GM23338 (cell line): Measurements from ENCODE around the gene CCDC69. TPM values are rescaled to one million over a fixed set of nuclear protein-coding genes. Genes with fewer than 3 reads are reported as not detected.

Experiments
- ATAC-seq: fragments of 200-7000 bp; cut with Tn5 transposase; 3 replicates; pipeline ENCODE4 v1.9.1; 2020
- DNase-seq: peaks from one replicate; pipeline ENCODE4 v3.0.0-alpha.2; 2015; ENCODE audit warnings: low spot score
- H2AFZ ChIP-seq: fragments of 200-600 bp; sonication (generic); 2 replicates; pipeline ENCODE4 v1.8.0; 2016; ENCODE audit warnings: antibody characterized with exemption, mild to moderate bottlenecking, moderate library complexity
- H3F3A ChIP-seq: fragments of 200-600 bp; sonication (generic); replicated peaks from 2 replicates; pipeline ENCODE4 v1.8.0; 2017; ENCODE audit warnings: antibody characterized with exemption, mixed run types, low read depth
- H3K27ac ChIP-seq: fragments of 200-600 bp; sonication (generic); 2 replicates; pipeline ENCODE4 v1.6.1; 2016; ENCODE audit warnings: low read depth
- H3K27me3 ChIP-seq: fragments of 200-600 bp; sonication (generic); 2 replicates; pipeline ENCODE4 v1.8.0; 2016; ENCODE audit warnings: mild to moderate bottlenecking, mixed run types, moderate library complexity; ENCODE audit not compliant: insufficient read depth
- H3K36me3 ChIP-seq: fragments of 200-600 bp; sonication (generic); 2 replicates; pipeline ENCODE4 v1.8.0; 2016; ENCODE audit warnings: mild to moderate bottlenecking; ENCODE audit not compliant: insufficient read depth
- H3K4me1 ChIP-seq: fragments of 200-600 bp; sonication (generic); 2 replicates; pipeline ENCODE4 v1.8.0; 2016; ENCODE audit warnings: mild to moderate bottlenecking, moderate library complexity; ENCODE audit not compliant: insufficient read depth
- H3K4me2 ChIP-seq: fragments of 200-600 bp; sonication (generic); 2 replicates; pipeline ENCODE4 v1.7.1; 2017; ENCODE audit warnings: mixed run types
- H3K4me3 ChIP-seq: fragments of 200-600 bp; sonication (generic); 2 replicates; pipeline ENCODE4 v1.6.1; 2016; ENCODE audit warnings: mixed run types
- H3K79me2 ChIP-seq: fragments of 200-600 bp; sonication (generic); replicated peaks from 2 replicates; pipeline ENCODE4 v1.8.0; 2017; ENCODE audit warnings: mild to moderate bottlenecking; ENCODE audit not compliant: insufficient read depth
- H3K9me2 ChIP-seq: fragments of 200-600 bp; sonication (generic); 2 replicates; pipeline ENCODE4 v1.8.0; 2017; ENCODE audit not compliant: insufficient read depth
- H4K20me1 ChIP-seq: fragments of 200-600 bp; sonication (generic); replicated peaks from 2 replicates; pipeline ENCODE4 v1.8.0; 2017; ENCODE audit warnings: mild to moderate bottlenecking; ENCODE audit not compliant: insufficient read depth
- H3K27ac Mint-ChIP-seq: 2 replicates; pipeline ENCODE4 v1.8.0; 2020; ENCODE audit warnings: inconsistent platforms, mild to moderate bottlenecking, moderate library complexity, mixed read lengths
- H3K27me3 Mint-ChIP-seq: 3 replicates; pipeline ENCODE4 v1.8.0; 2022; ENCODE audit warnings: low read depth, mild to moderate bottlenecking, moderate library complexity, mixed read lengths, inconsistent platforms; ENCODE audit not compliant: insufficient read depth, poor library complexity
- H3K36me3 Mint-ChIP-seq: 3 replicates; pipeline ENCODE4 v1.8.0; 2021; ENCODE audit warnings: low read depth, mild to moderate bottlenecking, inconsistent platforms, moderate library complexity, mixed read lengths
- H3K4me1 Mint-ChIP-seq: 3 replicates; pipeline ENCODE4 v1.8.0; 2020; ENCODE audit warnings: mild to moderate bottlenecking, inconsistent platforms, mixed read lengths
- H3K4me3 Mint-ChIP-seq: 3 replicates; pipeline ENCODE4 v1.8.0; 2021; ENCODE audit warnings: moderate library complexity, mild to moderate bottlenecking, inconsistent platforms, mixed read lengths
- H3K9me3 Mint-ChIP-seq: 3 replicates; pipeline ENCODE4 v1.8.0; 2020; ENCODE audit warnings: moderate library complexity, mild to moderate bottlenecking, inconsistent platforms, mixed read lengths
- CREB1 ChIP-seq: fragments of 250-450 bp; sonication (Bioruptor Pico); IDR thresholded peaks from 2 replicates; pipeline ENCODE4 v1.5.0; 2020; ENCODE audit warnings: low read depth, mild to moderate bottlenecking, moderate library complexity
- EZH2 ChIP-seq: fragments of 200-600 bp; sonication (generic); IDR thresholded peaks from one replicate; pipeline ENCODE4 v1.8.0; 2017; ENCODE audit warnings: antibody characterized with exemption, mild to moderate bottlenecking, low read depth; ENCODE audit not compliant: unreplicated experiment
- EZH2phosphoT487 ChIP-seq: fragments of 200-600 bp; sonication (generic); IDR thresholded peaks from one replicate; pipeline ENCODE4 v1.8.1; 2018; ENCODE audit warnings: antibody characterized with exemption; ENCODE audit not compliant: unreplicated experiment
- JUNB ChIP-seq: IDR thresholded peaks from one replicate; pipeline ENCODE4 v1.6.1; 2016; ENCODE audit warnings: antibody characterized with exemption; ENCODE audit not compliant: unreplicated experiment
- POLR2AphosphoS5 ChIP-seq: IDR thresholded peaks from 2 replicates; pipeline ENCODE4 v1.6.1; 2016; ENCODE audit warnings: antibody characterized with exemption, low read depth
- STAT1 ChIP-seq: IDR thresholded peaks from one replicate; pipeline ENCODE4 v1.6.1; 2016; ENCODE audit warnings: antibody characterized with exemption; ENCODE audit not compliant: unreplicated experiment
- ZNF114 ChIP-seq: fragments of 250-450 bp; sonication (Bioruptor Pico); IDR thresholded peaks from 2 replicates; pipeline ENCODE4 v1.5.0; 2020; ENCODE audit warnings: mild to moderate bottlenecking, moderate library complexity
- ZNF331 ChIP-seq: fragments of 250-450 bp; sonication (Bioruptor Pico); IDR thresholded peaks from 2 replicates; pipeline ENCODE4 v1.5.0; 2020; ENCODE audit warnings: low read depth, mild to moderate bottlenecking, moderate library complexity
- polyA plus RNA-seq: library from polyadenylated mRNA; unstranded; fragments of >200 nt; fragmentation: Nextera tagmentation; extraction: Ambion mirVana; gene quantifications from 2 replicates; pipeline ENCODE4 v1.2.1, GENCODE V29; 2016
- total RNA-seq: library from RNA; depleted of rRNA; stranded (reverse); fragments of >200 nt; shearing (Covaris generic); gene quantifications from 2 replicates; pipeline ENCODE4 v1.2.3, GENCODE V29; 2014
- TF ChIP-seq, protein P1 (sequence below), 2 experiments: fragments of 200-600 bp in 1 of 2; sonication (generic) in 1 of 2; conservative IDR thresholded peaks; 2 replicates each; pipeline versions ENCODE4 v1.5.1 to v1.6.1; 2016 to 2017; ENCODE audit warnings: antibody characterized with exemption in 2 of 2, low read depth in 2 of 2, mild to moderate bottlenecking in 2 of 2, moderate library complexity in 1 of 2
- TF ChIP-seq, protein P2 (sequence below): IDR thresholded peaks from one replicate; pipeline ENCODE4 v1.6.1; 2018; ENCODE audit warnings: antibody characterized with exemption; ENCODE audit not compliant: unreplicated experiment
- TF ChIP-seq, protein P3 (sequence below): IDR thresholded peaks from 2 replicates; pipeline ENCODE4 v1.6.1; 2016; ENCODE audit warnings: antibody characterized with exemption

The CCDC69 gene
- total and polyA plus RNA-seq, 2 experiments from 2014 or later, result 2.7 to 5.3 TPM

DNA sequence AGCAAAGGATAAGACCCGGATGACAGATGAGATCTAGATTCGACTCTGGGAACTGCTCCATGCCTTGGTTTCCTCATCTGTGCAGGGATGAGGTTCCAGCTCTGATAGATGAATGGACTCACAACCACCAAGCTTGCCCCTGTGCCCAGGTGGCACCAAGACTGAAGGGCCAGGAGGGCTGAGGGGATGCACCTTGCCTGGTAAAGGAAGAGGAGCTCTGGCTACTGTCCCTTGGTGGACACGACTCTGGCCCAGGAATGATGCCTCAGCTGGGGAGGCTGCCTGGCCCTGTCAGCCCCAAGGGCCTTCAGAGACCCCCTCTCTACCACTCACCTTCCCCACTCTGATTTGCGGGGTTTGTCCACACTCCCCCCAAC is 41.4 kb downstream of the CCDC69 start:
- Mint-ChIP-seq H3K9me3 (no peaks in the 10 kb centered on the region; the same call in 1 of the 3 replicates), H3K27ac (no peak overlapping the region), H3K4me1 (peaks cover 15% of the 10 kb centered on the region), H3K4me3 (no peak overlapping the region), H3K36me3 (no peaks in the 10 kb centered on the region), H3K27me3 (peaks cover 3% of the 10 kb centered on the region)
- no peaks in the 10 kb centered on the region for H3K27me3 ChIP-seq
- no peak overlapping the region for H3K4me2 ChIP-seq
- no peaks in the 10 kb centered on the region for H4K20me1 ChIP-seq
- H3K79me2 ChIP-seq, result no peaks in the 10 kb centered on the region
- no peak overlapping the region for H3K27ac ChIP-seq
- DNase-seq (no peak), ATAC-seq (no peak)
- H3K36me3 ChIP-seq, result no peaks in the 10 kb centered on the region
- no peaks in the 10 kb centered on the region for H3F3A ChIP-seq
- H3K4me1 ChIP-seq, result no peaks in the 10 kb centered on the region
- H3K9me2 ChIP-seq, result peaks cover 10% of the 10 kb centered on the region; the same call in 1 of the 2 replicates
- TF ChIP-seq EZH2 (no peak), POLR2AphosphoS5 (no peak), ZNF114 (CRISPR knock-in tag) (no peak), CREB1 (CRISPR knock-in tag) (no peak)
- TF ChIP-seq, protein P1, sequence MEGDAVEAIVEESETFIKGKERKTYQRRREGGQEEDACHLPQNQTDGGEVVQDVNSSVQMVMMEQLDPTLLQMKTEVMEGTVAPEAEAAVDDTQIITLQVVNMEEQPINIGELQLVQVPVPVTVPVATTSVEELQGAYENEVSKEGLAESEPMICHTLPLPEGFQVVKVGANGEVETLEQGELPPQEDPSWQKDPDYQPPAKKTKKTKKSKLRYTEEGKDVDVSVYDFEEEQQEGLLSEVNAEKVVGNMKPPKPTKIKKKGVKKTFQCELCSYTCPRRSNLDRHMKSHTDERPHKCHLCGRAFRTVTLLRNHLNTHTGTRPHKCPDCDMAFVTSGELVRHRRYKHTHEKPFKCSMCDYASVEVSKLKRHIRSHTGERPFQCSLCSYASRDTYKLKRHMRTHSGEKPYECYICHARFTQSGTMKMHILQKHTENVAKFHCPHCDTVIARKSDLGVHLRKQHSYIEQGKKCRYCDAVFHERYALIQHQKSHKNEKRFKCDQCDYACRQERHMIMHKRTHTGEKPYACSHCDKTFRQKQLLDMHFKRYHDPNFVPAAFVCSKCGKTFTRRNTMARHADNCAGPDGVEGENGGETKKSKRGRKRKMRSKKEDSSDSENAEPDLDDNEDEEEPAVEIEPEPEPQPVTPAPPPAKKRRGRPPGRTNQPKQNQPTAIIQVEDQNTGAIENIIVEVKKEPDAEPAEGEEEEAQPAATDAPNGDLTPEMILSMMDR (conservative IDR thresholded peaks at IDR 0.05; ENCODE audit: low read depth in 2 of 2), result no peak
- TF ChIP-seq, protein P2, sequence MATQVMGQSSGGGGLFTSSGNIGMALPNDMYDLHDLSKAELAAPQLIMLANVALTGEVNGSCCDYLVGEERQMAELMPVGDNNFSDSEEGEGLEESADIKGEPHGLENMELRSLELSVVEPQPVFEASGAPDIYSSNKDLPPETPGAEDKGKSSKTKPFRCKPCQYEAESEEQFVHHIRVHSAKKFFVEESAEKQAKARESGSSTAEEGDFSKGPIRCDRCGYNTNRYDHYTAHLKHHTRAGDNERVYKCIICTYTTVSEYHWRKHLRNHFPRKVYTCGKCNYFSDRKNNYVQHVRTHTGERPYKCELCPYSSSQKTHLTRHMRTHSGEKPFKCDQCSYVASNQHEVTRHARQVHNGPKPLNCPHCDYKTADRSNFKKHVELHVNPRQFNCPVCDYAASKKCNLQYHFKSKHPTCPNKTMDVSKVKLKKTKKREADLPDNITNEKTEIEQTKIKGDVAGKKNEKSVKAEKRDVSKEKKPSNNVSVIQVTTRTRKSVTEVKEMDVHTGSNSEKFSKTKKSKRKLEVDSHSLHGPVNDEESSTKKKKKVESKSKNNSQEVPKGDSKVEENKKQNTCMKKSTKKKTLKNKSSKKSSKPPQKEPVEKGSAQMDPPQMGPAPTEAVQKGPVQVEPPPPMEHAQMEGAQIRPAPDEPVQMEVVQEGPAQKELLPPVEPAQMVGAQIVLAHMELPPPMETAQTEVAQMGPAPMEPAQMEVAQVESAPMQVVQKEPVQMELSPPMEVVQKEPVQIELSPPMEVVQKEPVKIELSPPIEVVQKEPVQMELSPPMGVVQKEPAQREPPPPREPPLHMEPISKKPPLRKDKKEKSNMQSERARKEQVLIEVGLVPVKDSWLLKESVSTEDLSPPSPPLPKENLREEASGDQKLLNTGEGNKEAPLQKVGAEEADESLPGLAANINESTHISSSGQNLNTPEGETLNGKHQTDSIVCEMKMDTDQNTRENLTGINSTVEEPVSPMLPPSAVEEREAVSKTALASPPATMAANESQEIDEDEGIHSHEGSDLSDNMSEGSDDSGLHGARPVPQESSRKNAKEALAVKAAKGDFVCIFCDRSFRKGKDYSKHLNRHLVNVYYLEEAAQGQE, result no peak
- H3K4me3 ChIP-seq, result no peak overlapping the region
- no peak overlapping the region for H2AFZ ChIP-seq

DNA sequence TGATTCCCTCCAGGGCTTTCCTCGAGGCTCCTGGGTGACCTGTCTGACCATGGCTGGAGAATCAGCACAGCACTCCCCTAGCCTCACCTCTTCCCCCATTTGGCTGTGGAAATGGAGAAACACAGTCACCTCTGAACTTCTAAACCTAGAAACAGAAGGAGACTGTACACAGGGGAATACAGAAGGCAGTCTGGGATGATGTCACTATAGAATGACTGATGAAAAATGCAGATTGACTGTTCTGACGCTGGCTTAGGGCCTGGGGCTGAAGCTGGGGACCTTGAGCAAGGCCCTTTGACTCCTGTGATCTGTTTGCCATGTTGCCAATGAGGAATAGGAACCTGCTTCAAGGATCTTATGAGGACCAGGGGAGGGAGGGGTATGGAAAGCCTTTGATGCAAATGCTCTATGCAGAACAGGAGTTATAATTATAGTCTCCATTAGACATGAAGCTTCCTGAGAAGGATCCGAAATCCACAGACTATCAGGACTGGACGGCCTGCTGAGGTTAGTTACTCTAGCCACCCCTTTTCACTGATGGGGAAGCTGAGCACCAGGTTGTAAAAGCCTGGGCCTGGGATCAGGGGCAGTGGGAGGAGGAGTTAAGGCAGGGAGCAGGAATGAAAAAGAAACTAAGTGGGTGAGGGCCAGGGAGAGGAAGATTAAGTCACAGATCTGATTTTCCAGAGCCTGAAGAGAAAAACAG is 41.9 kb downstream of the CCDC69 start:
- no peak for ATAC-seq
- Mint-ChIP-seq H3K4me1 (peaks cover 13% of the 10 kb centered on the region), H3K27me3 (peaks cover under 1% of the 10 kb centered on the region), H3K9me3 (no peaks in the 10 kb centered on the region; the same call in 1 of the 3 replicates), H3K36me3 (no peaks in the 10 kb centered on the region), H3K4me3 (no peak overlapping the region), H3K27ac (no peak overlapping the region)
- Histone ChIP-seq H3K27ac (no peak overlapping the region), H3K79me2 (no peaks in the 10 kb centered on the region), H3F3A (no peaks in the 10 kb centered on the region), H3K36me3 (no peaks in the 10 kb centered on the region), H4K20me1 (no peaks in the 10 kb centered on the region), H3K27me3 (no peaks in the 10 kb centered on the region), H3K4me2 (no peak overlapping the region), H3K4me3 (no peak overlapping the region), H3K9me2 (peaks cover 10% of the 10 kb centered on the region; the same call in 1 of the 2 replicates), H2AFZ (no peak overlapping the region), H3K4me1 (no peaks in the 10 kb centered on the region)
- no peak for DNase-seq
- TF ChIP-seq ZNF331 (CRISPR knock-in tag) (no peak), STAT1 (no peak), EZH2phosphoT487 (no peak), POLR2AphosphoS5 (no peak), JUNB (no peak), CREB1 (CRISPR knock-in tag) (no peak)
- TF ChIP-seq, protein P3, sequence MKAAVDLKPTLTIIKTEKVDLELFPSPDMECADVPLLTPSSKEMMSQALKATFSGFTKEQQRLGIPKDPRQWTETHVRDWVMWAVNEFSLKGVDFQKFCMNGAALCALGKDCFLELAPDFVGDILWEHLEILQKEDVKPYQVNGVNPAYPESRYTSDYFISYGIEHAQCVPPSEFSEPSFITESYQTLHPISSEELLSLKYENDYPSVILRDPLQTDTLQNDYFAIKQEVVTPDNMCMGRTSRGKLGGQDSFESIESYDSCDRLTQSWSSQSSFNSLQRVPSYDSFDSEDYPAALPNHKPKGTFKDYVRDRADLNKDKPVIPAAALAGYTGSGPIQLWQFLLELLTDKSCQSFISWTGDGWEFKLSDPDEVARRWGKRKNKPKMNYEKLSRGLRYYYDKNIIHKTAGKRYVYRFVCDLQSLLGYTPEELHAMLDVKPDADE, result no peak
- TF ChIP-seq, protein P1 (conservative IDR thresholded peaks at IDR 0.05; ENCODE audit: low read depth in 2 of 2), result no peak
- TF ChIP-seq, protein P2, result no peak
